ENCODE measurements around the gene ZNF324.
"Not testable (repeated sequence)": the region's sequence is repeated elsewhere in the genome, so short reads cannot be mapped to it uniquely, and the experiment has no call there.

The ZNF324 gene

DNA sequence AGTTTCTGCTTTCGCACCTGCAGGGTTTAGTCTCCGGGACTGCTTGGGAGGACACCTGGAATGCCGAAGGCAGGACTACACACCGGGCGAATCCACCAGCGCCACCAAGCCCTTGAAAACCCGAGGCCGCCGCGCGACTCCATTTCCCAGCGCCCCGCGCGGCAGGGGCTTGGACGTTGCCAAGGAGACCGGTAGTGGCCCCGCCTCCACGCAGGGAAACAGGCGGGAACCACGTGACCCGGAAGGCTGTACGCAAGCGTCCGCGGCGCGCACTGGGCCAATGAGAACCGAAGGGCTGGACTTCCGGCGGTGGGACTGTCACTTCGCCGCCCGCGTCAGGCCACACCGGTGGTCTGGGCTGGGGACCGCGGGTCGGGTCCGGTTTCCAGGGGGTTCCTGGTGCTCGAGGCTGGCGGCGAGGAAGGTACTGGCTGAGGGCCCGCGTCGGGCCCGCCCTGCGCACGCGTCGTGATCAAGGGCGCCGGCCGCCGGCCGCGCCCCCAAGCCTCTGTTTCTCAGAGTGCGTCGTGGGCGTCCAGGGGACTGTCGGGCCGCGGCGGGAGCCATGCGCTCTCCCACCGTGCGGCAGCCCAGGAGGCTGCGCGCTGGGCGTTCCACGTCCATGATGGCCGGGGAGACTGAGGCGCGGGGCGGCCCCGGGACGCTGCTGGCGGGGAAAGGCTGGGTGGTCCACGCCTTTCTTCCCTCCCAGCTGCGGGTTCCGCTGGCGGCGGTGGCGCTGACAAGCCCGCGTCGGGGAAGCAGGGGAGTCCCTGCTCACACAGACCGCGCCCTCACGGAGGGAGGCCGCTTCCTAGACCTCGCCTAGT lies at the start of gene ZNF324:
ZNF324 (plus strand) TSS at position 321 of the 830 bp plus-strand sequence. CDS start 2,106 bp downstream, outside the sequence.
- FAIRE-seq (peak; percentile 65), DNase-seq (ENCODE audit: low spot score) (peak; percentile 79)

DNA sequence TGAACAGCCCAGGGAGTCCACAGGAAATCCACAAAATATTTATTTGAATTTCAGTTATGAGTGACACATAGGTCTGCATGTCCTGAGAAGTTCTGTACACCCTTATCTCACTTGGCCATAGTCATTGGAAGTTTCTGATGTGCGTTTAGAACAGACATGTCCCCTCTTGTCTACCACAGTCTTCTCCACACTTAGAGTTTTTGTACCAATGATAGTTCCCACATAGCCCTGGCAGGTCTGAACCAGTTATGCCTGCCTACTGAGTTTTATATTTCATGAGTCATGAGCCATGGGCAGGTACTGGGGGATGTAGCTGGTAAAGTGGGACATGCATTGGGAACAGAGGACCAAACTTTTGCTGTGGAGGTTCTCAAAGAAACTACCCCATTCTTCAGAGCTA lies 38.3 kb upstream of the ZNF324 start:
- no peak for DNase-seq (ENCODE audit: low spot score)
- no peak for FAIRE-seq

DNA sequence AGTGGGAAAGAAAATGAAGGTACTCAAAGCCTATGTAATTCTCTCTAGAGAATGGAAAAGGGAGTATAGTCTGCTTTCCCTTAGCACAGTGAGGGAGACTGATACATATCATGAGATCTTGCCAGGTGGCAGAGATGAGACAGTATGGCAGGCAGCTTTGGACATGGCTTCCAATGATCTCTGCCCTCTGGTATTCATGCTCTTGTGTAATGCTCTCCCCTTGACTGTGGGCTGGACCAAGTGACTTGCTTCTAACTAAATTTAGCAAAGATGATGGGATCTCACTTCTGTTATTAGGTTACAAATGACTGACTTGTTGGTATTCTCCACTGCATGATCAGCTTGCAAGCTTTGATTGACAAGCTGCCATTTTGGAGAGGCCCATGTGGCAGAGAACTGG lies 37.1 kb upstream of the ZNF324 start:
- DNase-seq (ENCODE audit: low spot score): no peak
- FAIRE-seq: no peak

DNA sequence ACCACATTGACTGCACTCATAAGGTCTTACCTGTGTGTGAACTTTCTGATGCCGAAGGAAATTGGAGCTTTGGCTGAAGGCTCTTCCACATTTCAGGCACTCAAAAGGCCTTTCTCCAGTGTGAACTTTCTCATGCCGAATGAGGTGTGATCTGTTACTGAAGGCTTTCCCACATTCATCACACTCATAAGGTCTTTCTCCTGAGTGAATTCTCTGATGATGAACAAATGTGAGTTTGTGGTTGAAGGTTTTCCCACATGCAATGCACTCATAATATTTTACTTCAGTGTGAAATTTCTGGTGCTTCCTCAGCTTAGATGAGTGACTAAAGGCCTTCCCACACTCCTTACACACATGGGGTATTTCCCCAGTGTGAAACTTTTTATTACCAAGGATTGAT lies 32.7 kb upstream of the ZNF324 start:
- DNase-seq (ENCODE audit: low spot score): no peak
- FAIRE-seq: no peak

DNA sequence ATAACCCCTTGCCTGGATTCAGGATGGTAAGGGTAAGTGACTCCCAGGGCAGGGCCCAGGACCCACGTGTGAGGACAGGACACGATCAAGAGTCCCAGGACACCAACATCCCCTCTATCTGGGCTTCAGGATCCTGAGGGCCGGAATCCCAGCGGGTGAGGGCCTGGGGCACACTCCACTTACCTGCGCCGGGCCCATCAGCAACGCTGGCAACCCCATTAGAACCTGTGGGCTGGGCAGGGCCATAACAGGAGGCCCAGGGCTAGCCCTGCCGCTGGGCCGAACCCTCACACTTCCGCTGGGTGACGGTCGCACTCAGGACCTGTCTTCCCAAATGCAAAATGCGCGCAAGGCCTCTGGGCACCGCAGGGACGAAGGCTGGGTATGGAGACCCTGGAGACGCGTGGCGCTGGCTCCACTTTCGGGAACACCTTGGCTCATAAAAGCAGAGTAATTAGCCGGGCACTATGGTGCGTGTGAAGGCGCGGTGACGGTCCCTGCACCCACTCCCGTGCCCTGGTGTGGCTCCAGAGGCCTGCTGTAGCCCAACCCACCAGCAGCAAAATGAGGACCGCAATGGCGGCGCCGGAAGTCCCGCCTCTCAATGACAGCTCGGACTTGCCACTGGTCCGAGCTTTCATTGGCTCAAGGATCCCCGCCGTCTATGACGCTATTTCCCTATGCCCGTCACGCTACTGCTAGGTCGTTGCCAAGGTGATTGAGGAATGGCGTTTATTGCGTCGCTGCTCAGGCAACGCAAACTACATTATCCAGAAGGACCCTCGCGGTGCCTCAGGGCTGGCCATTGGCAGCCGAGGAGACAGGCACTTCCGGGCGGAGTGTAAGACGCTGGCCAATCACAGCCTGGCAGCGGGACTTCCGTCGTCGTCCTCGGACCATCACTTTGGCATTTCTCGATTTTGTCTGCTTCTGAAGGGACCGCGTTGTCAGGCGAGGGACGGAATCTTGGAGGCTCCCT lies 27.0 kb upstream of the ZNF324 start, which contains the start of gene ZNF132:
ZNF132 (minus strand) TSS at position 578 of the 979 bp plus-strand sequence; CDS start at position 246, 332 bp downstream.
- DNase-seq (ENCODE audit: low spot score) (no peak), FAIRE-seq (no peak)

DNA sequence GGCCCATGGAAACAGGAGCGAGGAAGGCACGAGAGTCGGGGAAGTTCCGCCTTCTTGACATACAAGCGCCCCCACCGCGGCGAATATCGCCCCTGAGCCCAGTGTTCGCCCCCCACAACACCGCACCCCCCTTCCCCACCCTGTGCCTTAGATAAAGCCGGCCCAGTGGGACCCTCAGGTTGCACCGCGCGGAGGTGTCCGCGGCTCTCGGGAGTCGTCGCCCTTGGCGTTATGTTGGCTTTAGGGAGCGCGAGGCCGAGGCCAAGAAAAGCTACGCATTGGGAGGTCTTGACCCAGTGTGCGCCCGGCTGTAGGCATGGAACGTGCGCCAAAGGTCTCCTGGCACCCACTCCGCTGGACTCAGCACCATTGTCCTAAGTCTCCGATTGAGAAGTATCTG lies 26.3 kb upstream of the ZNF324 start:
- no peak for DNase-seq (ENCODE audit: low spot score)
- no peak for FAIRE-seq

DNA sequence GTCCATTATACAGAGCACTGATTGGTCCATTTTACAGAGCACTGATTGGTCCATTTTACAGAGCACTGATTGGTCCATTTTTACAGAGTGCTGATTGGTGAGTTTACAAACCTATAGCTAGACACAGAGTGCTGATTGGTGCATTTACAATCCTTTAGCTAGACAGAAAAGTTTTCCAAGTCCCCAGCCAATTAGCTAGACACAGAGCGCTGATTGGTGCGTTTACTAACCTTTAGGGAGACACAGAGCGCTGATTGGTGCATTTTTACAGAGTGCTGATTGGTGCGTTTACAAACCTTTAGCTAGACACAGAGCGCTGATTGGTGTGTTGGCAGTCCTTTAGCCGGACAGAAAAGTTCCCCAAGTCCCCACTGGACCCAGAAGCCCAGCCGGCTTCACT lies 23.9 kb upstream of the ZNF324 start:
- FAIRE-seq; DNase-seq (ENCODE audit: low spot score): not testable (repeated sequence)

DNA sequence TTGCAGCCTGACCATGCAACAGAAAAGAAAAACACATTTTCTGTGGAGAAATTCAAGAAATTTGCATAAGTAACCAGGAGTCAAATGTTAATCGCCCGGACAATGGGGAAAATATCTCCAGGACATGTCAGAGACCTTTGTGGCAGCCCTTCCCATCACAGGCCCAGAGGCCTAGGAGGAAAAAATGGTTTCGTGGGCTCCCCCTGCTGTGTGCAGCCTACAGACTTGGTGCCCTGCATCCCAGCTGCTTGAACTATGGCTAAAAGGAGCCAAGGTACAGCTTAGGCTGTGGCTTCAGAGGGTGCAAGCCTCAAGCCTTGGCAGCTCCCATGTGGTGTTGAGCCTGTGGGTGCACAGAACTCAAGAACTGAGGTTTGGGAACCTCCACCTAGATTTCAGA lies 18.0 kb upstream of the ZNF324 start:
- not testable (repeated sequence) for DNase-seq (ENCODE audit: low spot score); FAIRE-seq

DNA sequence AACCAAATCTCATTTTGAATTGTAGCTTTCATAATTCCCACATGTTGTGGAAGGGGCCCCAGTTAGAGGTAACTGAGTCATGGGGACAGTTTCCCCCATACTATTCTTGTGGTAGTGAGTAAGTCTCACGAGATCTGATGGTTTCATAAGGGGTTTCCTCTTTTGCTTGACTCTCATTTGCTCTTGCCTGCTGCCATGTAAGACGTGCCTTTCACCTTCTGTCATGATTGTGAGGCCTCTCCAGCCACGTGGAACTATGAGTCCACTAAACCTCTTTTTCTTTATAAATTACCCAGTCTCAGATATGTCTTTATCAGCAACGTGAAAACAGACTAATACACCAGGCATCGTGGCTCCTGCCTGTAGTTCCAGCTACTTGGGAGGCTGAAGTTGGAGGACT lies 16.9 kb upstream of the ZNF324 start:
- not testable (repeated sequence) for FAIRE-seq; DNase-seq (ENCODE audit: low spot score)

DNA sequence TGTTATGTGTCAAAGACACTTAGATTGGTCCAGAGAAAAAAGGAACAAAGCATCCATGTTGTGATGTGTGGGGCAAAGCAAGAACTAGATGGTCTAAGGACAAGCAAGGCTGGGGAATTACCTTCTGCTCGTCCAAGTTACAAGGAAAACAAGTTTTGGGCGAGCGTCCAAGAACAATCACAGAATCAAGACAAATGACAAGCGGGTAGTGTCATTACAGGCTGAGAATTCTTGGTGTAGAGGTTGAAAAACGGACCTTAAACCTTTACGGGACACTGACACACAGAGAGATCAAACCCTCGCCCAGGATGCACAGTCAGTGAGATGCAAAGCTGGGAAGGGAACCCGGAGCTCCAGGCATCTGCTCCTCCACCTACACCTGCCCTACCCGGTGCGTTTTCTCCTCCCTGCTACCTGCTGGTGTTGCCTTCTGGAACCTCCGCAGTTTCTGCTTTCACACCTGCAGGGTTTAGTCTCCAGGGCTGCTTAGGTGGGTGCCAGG lies 16.0 kb upstream of the ZNF324 start:
- DNase-seq (ENCODE audit: low spot score) (no peak), FAIRE-seq (no peak)

DNA sequence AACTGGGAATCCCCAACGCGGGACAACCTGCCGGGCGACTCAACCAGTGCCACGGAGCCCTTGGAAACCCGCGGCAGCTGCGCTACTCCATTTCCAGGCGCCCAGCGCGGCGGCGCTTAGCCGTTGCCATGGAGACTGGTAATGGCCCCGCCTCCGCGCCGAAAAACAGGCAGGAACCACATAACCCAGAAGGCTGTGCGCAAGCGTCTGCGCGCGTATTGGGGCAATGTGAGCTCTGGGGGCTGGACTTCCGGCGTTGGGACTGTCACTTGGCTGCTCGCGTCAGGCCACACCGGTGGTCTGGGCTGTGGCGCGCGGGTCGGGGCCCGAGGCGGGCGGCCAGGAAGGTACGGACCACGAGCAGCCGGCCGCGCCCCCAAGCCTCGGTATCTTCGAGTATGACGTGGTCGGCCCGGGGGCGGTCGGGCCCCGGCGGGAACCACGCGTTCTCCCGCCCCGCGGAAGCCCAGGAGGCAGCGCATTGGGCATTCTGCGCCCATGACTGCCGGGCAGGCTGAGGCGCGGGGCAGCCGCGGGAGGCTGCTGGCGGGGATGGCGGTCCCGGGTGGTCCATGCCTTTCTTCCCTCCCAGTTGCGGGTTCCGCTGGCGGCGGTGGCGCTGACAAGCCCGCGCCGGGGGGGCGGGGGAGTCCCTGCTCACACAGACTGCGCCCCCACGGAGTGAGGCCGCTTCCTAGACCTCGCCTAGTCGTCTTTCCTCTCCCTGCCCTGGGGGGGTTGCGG lies 15.3 kb upstream of the ZNF324 start, which contains the start of gene ZNF324B:
ZNF324B (plus strand) TSS at position 265 of the 744 bp plus-strand sequence. CDS start 2,080 bp downstream, outside the sequence.
- DNase-seq (ENCODE audit: low spot score) (peak; percentile 83), FAIRE-seq (peak; percentile 39)

DNA sequence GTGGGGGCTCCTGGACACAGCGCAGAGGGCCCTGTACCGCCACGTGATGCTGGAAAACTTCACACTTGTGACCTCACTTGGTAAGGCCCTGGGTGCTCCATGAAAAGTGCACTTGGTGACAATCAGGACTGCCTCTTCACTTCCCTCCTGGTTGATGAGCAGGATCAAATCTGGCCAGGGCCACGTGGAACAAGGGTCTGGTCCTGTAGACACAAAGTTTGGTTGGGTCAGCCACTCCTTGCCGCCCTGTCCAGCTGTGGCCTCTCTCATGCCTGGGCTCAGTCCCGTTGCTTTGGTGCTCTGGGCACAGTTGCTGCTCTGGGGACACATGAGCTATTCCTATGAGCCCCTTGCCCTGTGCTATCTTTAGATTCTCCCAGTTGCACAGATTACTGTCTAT lies 13.1 kb upstream of the ZNF324 start:
- DNase-seq (ENCODE audit: low spot score) (no peak), FAIRE-seq (no peak)

DNA sequence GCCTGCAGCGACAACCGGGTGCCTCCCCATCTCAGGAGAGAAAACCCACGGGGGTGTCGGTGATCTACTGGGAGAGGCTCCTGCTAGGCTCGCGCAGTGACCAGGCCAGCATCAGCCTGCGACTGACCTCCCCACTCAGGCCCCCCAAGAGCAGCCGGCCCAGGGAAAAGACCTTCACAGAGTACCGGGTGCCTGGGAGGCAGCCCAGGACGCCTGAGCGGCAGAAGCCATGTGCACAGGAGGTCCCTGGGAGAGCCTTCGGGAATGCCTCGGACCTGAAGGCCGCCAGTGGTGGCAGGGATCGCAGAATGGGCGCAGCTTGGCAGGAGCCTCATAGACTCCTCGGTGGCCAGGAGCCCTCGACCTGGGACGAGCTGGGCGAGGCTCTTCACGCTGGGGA lies 11.6 kb upstream of the ZNF324 start:
- FAIRE-seq: no peak

DNA sequence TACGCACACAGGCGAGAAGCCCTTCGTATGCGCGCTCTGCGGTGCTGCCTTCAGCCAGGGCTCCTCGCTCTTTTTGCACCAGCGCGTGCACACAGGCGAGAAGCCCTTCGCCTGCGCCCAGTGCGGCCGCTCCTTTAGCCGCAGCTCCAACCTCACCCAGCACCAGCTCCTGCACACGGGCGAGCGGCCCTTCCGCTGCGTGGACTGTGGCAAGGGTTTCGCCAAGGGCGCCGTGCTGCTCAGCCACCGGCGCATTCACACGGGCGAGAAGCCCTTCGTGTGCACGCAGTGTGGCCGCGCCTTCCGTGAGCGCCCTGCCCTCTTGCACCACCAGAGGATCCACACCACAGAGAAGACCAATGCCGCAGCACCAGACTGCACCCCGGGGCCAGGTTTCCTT lies 10.8 kb upstream of the ZNF324 start:
- FAIRE-seq (no peak), DNase-seq (ENCODE audit: low spot score) (no peak)

More for the DNA sequence above, 11.6 kb upstream of the ZNF324 start:
- DNase-seq (ENCODE audit: low spot score): no peak

DNA sequence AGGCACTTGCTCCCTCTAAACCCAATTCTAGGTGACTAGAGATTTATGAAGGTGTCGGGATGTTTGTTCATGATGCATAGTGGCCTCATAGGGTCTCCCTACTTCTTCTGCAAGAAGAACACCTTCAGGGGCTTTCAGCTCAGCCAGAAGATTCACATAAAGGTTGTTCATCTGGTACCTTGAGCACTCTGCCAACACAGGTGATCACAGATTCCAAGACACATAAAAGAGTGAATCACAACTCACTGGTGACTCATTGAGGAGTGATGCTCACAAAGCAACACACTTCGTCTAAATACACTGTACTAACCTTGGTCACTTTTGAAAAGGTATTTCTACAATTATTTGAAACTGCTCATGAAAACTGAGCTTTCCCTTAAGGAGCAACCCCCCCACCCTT lies 6.8 kb upstream of the ZNF324 start:
- FAIRE-seq (no peak), DNase-seq (ENCODE audit: low spot score) (no peak)

DNA sequence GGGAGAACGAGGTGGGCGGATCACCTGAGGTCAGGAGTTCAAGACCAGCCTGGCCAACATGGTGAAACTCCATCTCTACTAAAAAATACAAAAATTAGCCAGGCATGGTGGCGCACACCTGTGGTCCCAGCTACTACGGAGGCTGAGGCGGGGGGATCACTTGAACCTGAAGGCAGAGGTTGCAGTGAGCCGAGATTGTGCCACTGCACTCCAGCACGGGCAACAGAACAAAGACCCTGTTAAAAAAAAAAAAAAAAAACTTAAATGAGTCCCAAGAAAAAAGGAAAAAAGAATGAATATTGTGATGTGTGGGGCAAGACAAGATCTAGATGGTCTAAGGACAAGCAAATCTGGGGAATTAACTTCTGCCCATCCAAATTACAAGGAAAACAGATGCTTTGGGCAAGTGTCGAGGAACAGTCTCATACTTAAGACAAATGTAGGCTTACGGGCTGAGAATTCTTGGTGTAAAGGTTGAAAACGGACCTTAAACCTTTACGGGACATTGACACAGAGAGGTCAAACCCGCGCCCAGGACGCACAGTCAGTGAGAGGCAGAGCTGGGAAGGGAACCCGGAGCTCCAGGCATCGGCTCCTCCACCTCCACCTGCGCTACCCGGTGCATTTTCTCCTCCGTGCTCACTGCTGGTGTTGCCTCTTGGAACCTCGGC lies 656 bp upstream of the ZNF324 start:
- DNase-seq (ENCODE audit: low spot score) (no peak), FAIRE-seq (no peak)

DNA sequence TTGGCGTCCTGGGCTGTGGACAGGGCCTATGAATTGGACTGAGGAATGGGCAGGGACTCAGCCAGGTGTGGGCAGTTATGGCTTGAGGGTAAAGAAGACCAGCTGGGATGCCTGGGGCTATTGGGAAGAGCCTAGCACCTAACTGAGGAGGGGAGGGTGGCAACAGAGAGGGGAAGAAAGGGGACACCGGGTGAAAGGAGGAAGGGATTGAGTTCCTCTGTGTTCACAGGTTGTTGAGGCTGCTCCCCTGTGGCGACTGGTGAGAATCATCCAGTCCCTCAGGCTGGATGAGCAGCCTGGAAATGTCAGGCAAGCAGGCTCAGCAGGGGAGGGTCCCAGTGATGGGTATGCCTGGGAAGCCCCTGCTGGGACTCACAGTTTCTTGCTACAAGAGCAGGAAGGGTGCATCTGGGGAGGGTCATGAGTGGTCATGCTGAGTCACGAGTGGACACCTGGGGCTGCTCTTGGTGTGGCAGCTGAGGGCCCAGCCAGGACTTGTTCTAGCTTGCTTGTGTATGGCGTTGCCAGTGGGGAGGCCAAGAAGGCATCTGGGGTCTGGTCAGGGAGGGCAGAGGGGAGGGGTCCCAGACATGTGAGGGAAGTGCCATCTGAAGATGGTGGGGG lies 1.4 kb downstream of the ZNF324 start:
- FAIRE-seq (no peak), DNase-seq (ENCODE audit: low spot score) (no peak)

DNA sequence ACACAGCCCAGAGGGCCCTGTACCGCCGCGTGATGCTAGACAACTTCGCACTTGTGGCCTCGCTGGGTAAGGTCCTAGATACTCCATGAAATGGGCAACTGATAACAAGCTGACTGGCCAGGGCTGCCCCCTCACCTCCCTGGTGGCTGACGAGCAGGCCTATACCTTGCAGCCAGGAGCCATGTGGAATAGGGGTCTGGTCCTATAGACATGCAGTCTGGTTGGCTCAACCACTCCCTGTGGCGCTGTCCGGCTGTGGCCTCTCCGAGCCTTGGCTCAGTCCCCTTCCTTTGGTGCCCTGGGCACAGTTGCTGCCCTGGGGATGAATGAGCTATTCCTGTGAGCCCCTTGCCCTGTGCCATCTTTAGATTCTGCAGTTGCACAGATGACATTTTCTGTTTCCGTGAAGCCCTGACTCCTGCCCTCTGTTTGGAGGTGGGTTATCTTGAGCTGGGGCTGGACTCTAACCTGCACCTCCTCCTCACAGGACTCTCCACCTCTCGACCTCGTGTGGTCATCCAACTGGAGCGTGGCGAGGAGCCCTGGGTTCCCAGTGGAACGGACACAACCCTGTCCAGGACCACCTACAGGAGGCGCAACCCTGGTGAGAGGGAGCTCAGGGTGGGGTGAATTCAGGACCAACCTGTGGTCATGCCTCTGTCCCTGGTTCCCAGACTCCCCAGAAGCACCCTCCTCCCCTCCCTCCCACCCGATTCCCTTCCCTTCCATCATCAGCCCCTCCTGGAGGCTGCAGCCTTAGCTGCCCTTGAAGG lies 2.5 kb downstream of the ZNF324 start:
- DNase-seq (ENCODE audit: low spot score) (no peak), FAIRE-seq (no peak)

All from RCC 7860 (cell line).